Stimulated activated CD8-positive, alpha-beta memory T cell treated with anti-CD3 and anti-CD28 coated beads, Interleukin-12 subunit alpha, Interleukin-12 subunit beta, amount 100 ng/mL, for 24 hours (primary cell): ENCODE measurements around the gene CTDSPL.
"Not testable (repeated sequence)": the region's sequence is repeated elsewhere in the genome, so short reads cannot be mapped to it uniquely, and the experiment has no call there.

Source experiments
- DNase-seq: peaks from one replicate; pipeline ENCODE4 v3.0.0-alpha.2; 2020; ENCODE audit errors: extremely low read depth

The CTDSPL gene

GRCh38 chr3:37861620-37862041 lies at the start of gene CTDSPL:
Gene CTDSPL, plus strand, starts transcription at chr3:37861880. Its CDS starts 320 bp downstream, at chr3:37862200.
- DNase-seq: no peak

- no peak for DNase-seq
These were observed 49.2 kb upstream of the CTDSPL start for GRCh38 chr3:37812499-37812896.

- no peak for DNase-seq
These were observed 48.3 kb upstream of the CTDSPL start for GRCh38 chr3:37813403-37813802.

GRCh38 chr3:37814547-37814946 lies 47.1 kb upstream of the CTDSPL start:
- DNase-seq: no peak

- DNase-seq: not testable (repeated sequence)
These were observed 46.5 kb upstream of the CTDSPL start for GRCh38 chr3:37815156-37815555.

GRCh38 chr3:37816271-37816670 lies 45.4 kb upstream of the CTDSPL start:
- DNase-seq: no peak

- no peak for DNase-seq
These were observed 42.1 kb upstream of the CTDSPL start for GRCh38 chr3:37819591-37819990.

GRCh38 chr3:37820286-37820685 lies 41.4 kb upstream of the CTDSPL start:
- no peak for DNase-seq

GRCh38 chr3:37823189-37823588 lies 38.5 kb upstream of the CTDSPL start:
- DNase-seq: no peak

- no peak for DNase-seq
These were observed 37.4 kb upstream of the CTDSPL start for GRCh38 chr3:37824090-37824953.

- no peak for DNase-seq
These were observed 36.7 kb upstream of the CTDSPL start for GRCh38 chr3:37824954-37825328.

GRCh38 chr3:37825744-37826400 lies 35.8 kb upstream of the CTDSPL start:
- DNase-seq: no peak

- no peak for DNase-seq
These were observed 35.2 kb upstream of the CTDSPL start for GRCh38 chr3:37826502-37826901.

- no peak for DNase-seq
These were observed 34.7 kb upstream of the CTDSPL start for GRCh38 chr3:37826933-37827332.

GRCh38 chr3:37832480-37832879 lies 29.2 kb upstream of the CTDSPL start:
- DNase-seq: no peak

- no peak for DNase-seq
These were observed 28.1 kb upstream of the CTDSPL start for GRCh38 chr3:37833302-37834186.

GRCh38 chr3:37836589-37836988 lies 25.1 kb upstream of the CTDSPL start:
- no peak for DNase-seq

GRCh38 chr3:37847689-37848088 lies 14.0 kb upstream of the CTDSPL start:
- no peak for DNase-seq

- no peak for DNase-seq
These were observed 12.3 kb upstream of the CTDSPL start for GRCh38 chr3:37849146-37849923.

- DNase-seq: no peak
These were observed 9.6 kb upstream of the CTDSPL start for GRCh38 chr3:37852097-37852496.

GRCh38 chr3:37852771-37853170 lies 8.9 kb upstream of the CTDSPL start:
- no peak for DNase-seq
